Neural cell (in vitro differentiated cells): ENCODE data around the gene AFAP1L1. TPM values are rescaled to one million over a fixed set of nuclear protein-coding genes. Genes with fewer than 3 reads are reported as not detected.

Source experiments
- H2AFZ ChIP-seq: fragments of 200-600, 300-800 bp; sonication (generic), shearing (Covaris generic); 2 replicates; pipeline ENCODE4 v1.6.0; 2014; ENCODE audit warnings: low read depth, mild to moderate bottlenecking, antibody characterized with exemption, low read length, moderate library complexity
- H3F3A ChIP-seq: fragments of 200-600 bp; shearing (Covaris generic); 2 replicates; pipeline ENCODE4 v1.6.1; 2016; ENCODE audit warnings: mild to moderate bottlenecking, moderate library complexity, mixed read lengths, antibody characterized with exemption, low read length; ENCODE audit not compliant: insufficient read depth, poor library complexity, severe bottlenecking
- H3K27ac ChIP-seq: fragments of 200-600, 300-800 bp; sonication (generic), shearing (Covaris generic); 2 replicates; pipeline ENCODE4 v1.5.1; 2014; ENCODE audit warnings: mild to moderate bottlenecking, low read length, moderate library complexity
- H3K27me3 ChIP-seq: fragments of 300-800, 200-600 bp; sonication (generic), shearing (Covaris generic); 2 replicates; pipeline ENCODE4 v1.6.0; 2014; ENCODE audit warnings: mild to moderate bottlenecking, low read depth, low read length, moderate library complexity; ENCODE audit not compliant: insufficient read depth
- H3K36me3 ChIP-seq: fragments of 300-800, 200-600 bp; sonication (generic), shearing (Covaris generic); 2 replicates; pipeline ENCODE4 v1.5.1; 2014; ENCODE audit warnings: mild to moderate bottlenecking, antibody characterized with exemption, low read length, moderate library complexity; ENCODE audit not compliant: insufficient read depth
- H3K4me2 ChIP-seq: fragments of 300-800, 200-600 bp; sonication (generic), shearing (Covaris generic); 2 replicates; pipeline ENCODE4 v1.6.0; 2014; ENCODE audit warnings: mild to moderate bottlenecking, low read length
- H3K4me3 ChIP-seq: fragments of 300-800, 200-600 bp; sonication (generic), shearing (Covaris generic); 2 replicates; pipeline ENCODE4 v1.5.1; 2014; ENCODE audit warnings: mild to moderate bottlenecking, low read length, moderate library complexity
- H3K79me2 ChIP-seq: fragments of 200-600 bp; shearing (Covaris generic); replicated peaks from 2 replicates; pipeline ENCODE4 v1.6.0; 2014; ENCODE audit warnings: mild to moderate bottlenecking, low read length, moderate library complexity; ENCODE audit not compliant: insufficient read depth
- H3K9ac ChIP-seq: fragments of 300-800, 200-600 bp; sonication (generic), shearing (Covaris generic); 2 replicates; pipeline ENCODE4 v1.6.1; 2016; ENCODE audit warnings: mild to moderate bottlenecking, low read length, mixed read lengths
- H3K9me2 ChIP-seq: fragments of 200-600 bp; shearing (Covaris generic); 2 replicates; pipeline ENCODE4 v1.6.1; 2016; ENCODE audit warnings: mild to moderate bottlenecking, low read length, mixed read lengths; ENCODE audit not compliant: insufficient read depth
- H3K9me3 ChIP-seq: fragments of 200-600, 300-800 bp; sonication (generic), shearing (Covaris generic); 2 replicates; pipeline ENCODE4 v1.6.1; 2016; ENCODE audit warnings: mild to moderate bottlenecking, mixed run types, low read length, moderate library complexity, mixed read lengths
- H4K20me1 ChIP-seq: fragments of 200-600 bp; shearing (Covaris generic); 2 replicates; pipeline ENCODE4 v1.6.1; 2016; ENCODE audit warnings: mild to moderate bottlenecking, mixed run types; ENCODE audit not compliant: insufficient read depth
- CTCF ChIP-seq: fragments of 450-650 bp; IDR thresholded peaks from 2 replicates; pipeline ENCODE4 v1.5.1; 2014; ENCODE audit warnings: antibody characterized with exemption, mild to moderate bottlenecking, moderate library complexity; ENCODE audit not compliant: poor library complexity, severe bottlenecking
- EP300 ChIP-seq: fragments of 450-650 bp; conservative IDR thresholded peaks from 2 replicates; pipeline ENCODE4 v1.6.1; 2014; ENCODE audit warnings: antibody characterized with exemption, mild to moderate bottlenecking, moderate library complexity; ENCODE audit not compliant: poor library complexity, severe bottlenecking
- EZH2 ChIP-seq: fragments of 200-600, 300-800 bp; shearing (Covaris generic), sonication (generic); IDR thresholded peaks from 2 replicates; pipeline ENCODE4 v1.6.1; 2014; ENCODE audit warnings: antibody characterized with exemption, low read length, borderline replicate concordance, mild to moderate bottlenecking; ENCODE audit not compliant: insufficient read depth, poor library complexity, severe bottlenecking
- MXI1 ChIP-seq: fragments of 450-650 bp; conservative IDR thresholded peaks from 2 replicates; pipeline ENCODE4 v1.6.1; 2014; ENCODE audit warnings: antibody characterized with exemption, mild to moderate bottlenecking; ENCODE audit not compliant: poor library complexity, severe bottlenecking
- POLR2AphosphoS5 ChIP-seq: IDR thresholded peaks from 2 replicates; pipeline ENCODE4 v1.6.1; 2012
- RAD21 ChIP-seq: fragments of 450-650 bp; conservative IDR thresholded peaks from 2 replicates; pipeline ENCODE4 v1.6.1; 2014; ENCODE audit warnings: antibody characterized with exemption, mild to moderate bottlenecking, moderate library complexity
- REST ChIP-seq: IDR thresholded peaks from 2 replicates; pipeline ENCODE4 v1.6.1; 2012; ENCODE audit warnings: borderline replicate concordance
- SMC3 ChIP-seq: fragments of 450-650 bp; conservative IDR thresholded peaks from 2 replicates; pipeline ENCODE4 v1.6.1; 2014; ENCODE audit warnings: antibody characterized with exemption, mild to moderate bottlenecking, moderate library complexity; ENCODE audit not compliant: poor library complexity
- TAF1 ChIP-seq: IDR thresholded peaks from 2 replicates; pipeline ENCODE4 v1.6.1; 2012; ENCODE audit warnings: low read depth
- polyA plus RNA-seq: library from polyadenylated mRNA; depleted of rRNA; stranded (reverse); fragments of >200 nt; gene quantifications from 2 replicates; pipeline ENCODE4 v1.2.3, GENCODE V29; 2014

The AFAP1L1 gene
- polyA plus RNA-seq, 1 donor from 2014 or later: not detected

- no peaks in the 10 kb centered on the region for H3K79me2 ChIP-seq
- no peak overlapping the region for H3K9ac ChIP-seq
- H3K36me3 ChIP-seq: no peaks in the 10 kb centered on the region
- no peak overlapping the region for H3K4me2 ChIP-seq
- no peaks in the 10 kb centered on the region for H3F3A ChIP-seq
- no peaks in the 10 kb centered on the region for H3K9me3 ChIP-seq
- H3K9me2 ChIP-seq: no peaks in the 10 kb centered on the region
- H2AFZ ChIP-seq: no peak overlapping the region
- H3K27me3 ChIP-seq: peaks cover 5% of the 10 kb centered on the region
- H4K20me1 ChIP-seq: no peaks in the 10 kb centered on the region
- H3K4me3 ChIP-seq: no peak overlapping the region
- H3K27ac ChIP-seq: no peak overlapping the region
- no peak for TF ChIP-seq EZH2
- TF ChIP-seq CTCF: no peak
- no peak for TF ChIP-seq TAF1
- TF ChIP-seq RAD21: no peak
- no peak for TF ChIP-seq EP300
- no peak for TF ChIP-seq REST
- no peak for TF ChIP-seq SMC3
- no peak for TF ChIP-seq POLR2AphosphoS5
- no peak for TF ChIP-seq MXI1
Measured at GRCh38 chr5:149265068-149265465, 6.6 kb upstream of the AFAP1L1 start.

GRCh38 chr5:149265597-149265996 is 6.1 kb upstream of the AFAP1L1 start:
- no peak overlapping the region for H3K4me2 ChIP-seq
- H3K4me3 ChIP-seq: no peak overlapping the region
- no peaks in the 10 kb centered on the region for H3K79me2 ChIP-seq
- no peak overlapping the region for H2AFZ ChIP-seq
- H3K9me2 ChIP-seq: no peaks in the 10 kb centered on the region
- peaks cover 6% of the 10 kb centered on the region for H3K27me3 ChIP-seq
- H3K9me3 ChIP-seq: no peaks in the 10 kb centered on the region
- TF ChIP-seq EZH2 (no peak), MXI1 (no peak), EP300 (no peak), TAF1 (no peak), CTCF (no peak), POLR2AphosphoS5 (no peak), SMC3 (no peak), RAD21 (no peak), REST (no peak)
- no peaks in the 10 kb centered on the region for H4K20me1 ChIP-seq
- H3K27ac ChIP-seq: no peak overlapping the region
- H3K9ac ChIP-seq: no peak overlapping the region
- H3K36me3 ChIP-seq: no peaks in the 10 kb centered on the region
- no peaks in the 10 kb centered on the region for H3F3A ChIP-seq
